HG03139 (cell line): Measurements from ENCODE around the gene ECD.

Source experiments
- ATAC-seq: cut with Tn5 transposase; IDR thresholded peaks from one replicate; pipeline ENCODE4 v1.9.1; 2021; ENCODE audit not compliant: unreplicated experiment

ECD gene

DNA sequence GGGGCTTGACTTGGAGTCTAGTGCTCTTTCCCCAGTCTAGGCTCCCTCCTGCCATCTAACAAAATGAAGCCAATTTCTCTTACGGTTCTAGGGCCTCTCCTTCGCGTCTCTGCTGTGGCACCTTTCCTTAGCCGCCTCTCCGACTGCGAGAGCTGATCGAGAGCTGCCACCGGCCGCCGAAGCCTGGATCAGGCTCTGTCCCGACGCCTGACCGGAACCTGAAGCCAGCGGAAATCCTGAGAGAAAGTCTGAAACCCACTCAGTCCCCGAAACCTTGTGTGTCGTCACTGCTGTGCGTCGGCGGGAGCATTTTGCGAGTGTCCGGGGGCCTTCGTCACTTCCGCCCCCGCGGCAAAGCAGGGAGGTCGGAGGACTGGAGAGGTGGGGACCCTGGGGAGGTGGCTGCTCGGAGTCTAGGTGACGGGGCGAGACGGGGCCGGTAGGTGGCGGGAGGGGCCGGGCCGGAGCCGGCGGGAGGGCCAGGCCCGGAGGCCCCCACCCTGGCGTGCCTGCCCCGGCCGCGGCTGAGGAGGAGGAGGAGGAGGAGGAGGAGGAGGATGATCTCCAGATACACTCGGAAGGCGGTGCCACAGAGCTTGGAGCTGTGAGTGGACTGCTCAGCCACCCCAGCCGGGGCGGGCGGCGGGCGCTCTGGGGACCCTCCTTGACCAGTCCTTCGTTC, at the start of gene ECD, which contains the start of gene FAM149B1:
TSS of gene ECD (minus strand) at position 226 of the 682 bp plus-strand sequence. CDS start 4,071 bp downstream, outside the sequence.
TSS of gene FAM149B1 (plus strand) at position 337 of the 682 bp plus-strand sequence. CDS start at position 558, 221 bp downstream.
- peak; percentile 88 for ATAC-seq

- ATAC-seq, result no peak
Measured at GRCh38 chr10:73215749-73216148, 47.9 kb upstream of the ECD start.

- ATAC-seq, result no peak
Measured at GRCh38 chr10:73211106-73211811, 43.5 kb upstream of the ECD start.

DNA sequence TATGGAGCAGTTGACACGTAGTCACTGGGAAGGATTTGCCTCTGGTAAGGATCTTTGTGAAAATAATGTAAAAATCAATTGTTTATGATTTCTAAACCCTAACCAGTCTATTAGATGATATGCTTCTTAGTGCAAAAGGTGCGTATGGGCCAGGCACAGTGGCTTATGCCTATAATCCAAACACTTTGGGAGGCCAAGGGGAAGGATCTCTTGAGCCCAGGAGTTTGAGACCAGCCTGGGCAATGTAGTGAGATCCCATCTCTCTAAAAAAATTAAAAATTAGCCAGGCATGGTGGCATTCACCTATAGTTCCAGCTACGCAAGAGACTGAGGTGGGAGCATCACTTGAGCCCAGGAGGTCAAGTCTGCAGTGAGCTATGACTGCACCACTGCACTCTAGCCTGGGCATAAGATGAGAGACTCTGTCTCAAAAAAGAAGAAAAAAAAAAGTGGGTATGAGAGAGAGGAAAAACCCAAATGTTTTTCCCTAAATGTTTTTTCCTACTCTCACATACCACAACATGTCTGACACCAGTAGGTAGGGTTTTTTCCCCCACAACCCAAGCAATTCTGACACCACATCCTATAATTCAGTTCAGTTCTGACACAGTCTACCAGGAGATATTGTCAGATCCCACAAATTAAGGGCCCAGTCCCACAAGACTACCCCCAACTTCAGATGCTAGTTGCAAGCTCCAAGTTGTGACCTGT, 42.7 kb upstream of the ECD start:
- ATAC-seq, result no peak

DNA sequence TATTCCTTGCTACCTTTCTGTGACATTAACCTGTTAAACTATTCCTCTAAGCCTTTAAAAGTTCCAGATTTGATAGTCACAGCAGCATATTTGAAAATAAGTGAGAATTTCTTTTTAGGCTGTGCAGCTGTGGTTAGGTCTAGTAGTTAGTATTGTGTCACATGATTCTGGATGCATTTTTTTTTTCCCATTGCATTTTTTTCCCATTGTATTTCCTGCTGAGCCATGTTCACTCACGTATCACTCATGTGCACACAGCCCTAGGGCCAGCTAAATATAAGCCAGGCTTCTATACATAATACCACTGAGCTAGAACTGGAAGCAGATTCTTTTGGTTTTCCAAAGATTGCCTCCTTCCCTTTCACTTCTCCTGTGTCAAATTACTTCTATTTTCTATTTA, 41.9 kb upstream of the ECD start:
- ATAC-seq, result no peak

- no peak for ATAC-seq
Measured at GRCh38 chr10:73207883-73208282, 40.1 kb upstream of the ECD start.

GRCh38 chr10:73206385-73206784, 38.6 kb upstream of the ECD start:
- no peak for ATAC-seq

DNA sequence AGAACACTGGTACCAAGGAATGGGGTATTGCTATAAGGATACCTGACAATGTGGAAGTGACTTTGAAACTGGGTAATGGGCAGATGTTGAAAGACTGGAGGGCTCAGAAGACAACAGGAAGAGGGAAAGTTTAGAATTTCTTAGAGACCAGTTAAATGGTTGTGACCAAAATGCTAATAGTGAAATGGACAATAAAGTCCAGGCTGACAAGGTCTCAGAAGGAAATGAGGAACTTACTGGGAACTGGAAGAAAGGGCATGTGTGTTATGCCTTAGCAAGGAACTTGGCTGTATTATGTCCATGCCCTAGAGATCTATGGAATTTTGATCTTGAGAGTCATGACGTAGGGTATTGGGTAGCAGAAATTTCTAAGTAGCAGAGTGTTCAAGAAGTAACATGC, 38.1 kb upstream of the ECD start:
- ATAC-seq, result no peak

GRCh38 chr10:73205081-73205480, 37.3 kb upstream of the ECD start:
- no peak for ATAC-seq

- no peak for ATAC-seq
Measured at GRCh38 chr10:73190188-73190587, 22.4 kb upstream of the ECD start.

DNA sequence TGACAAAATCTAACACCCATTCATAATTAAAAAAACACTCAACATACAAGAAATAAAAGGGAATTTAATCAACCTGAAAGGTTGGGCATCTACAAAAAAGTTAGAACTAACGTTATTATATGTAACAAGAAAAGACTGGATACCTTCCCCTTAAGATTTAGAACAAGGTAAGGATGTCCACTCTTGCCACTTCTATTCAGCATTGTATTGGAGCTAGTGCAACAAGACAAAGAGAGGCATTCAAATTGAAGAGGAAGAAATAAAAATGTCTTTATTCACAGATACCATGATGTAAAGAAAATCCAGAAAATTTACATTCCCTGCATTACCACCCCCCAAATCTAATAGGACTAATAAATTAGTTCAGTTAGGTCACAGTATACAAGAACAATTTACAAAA, 18.5 kb upstream of the ECD start:
- no peak for ATAC-seq

DNA sequence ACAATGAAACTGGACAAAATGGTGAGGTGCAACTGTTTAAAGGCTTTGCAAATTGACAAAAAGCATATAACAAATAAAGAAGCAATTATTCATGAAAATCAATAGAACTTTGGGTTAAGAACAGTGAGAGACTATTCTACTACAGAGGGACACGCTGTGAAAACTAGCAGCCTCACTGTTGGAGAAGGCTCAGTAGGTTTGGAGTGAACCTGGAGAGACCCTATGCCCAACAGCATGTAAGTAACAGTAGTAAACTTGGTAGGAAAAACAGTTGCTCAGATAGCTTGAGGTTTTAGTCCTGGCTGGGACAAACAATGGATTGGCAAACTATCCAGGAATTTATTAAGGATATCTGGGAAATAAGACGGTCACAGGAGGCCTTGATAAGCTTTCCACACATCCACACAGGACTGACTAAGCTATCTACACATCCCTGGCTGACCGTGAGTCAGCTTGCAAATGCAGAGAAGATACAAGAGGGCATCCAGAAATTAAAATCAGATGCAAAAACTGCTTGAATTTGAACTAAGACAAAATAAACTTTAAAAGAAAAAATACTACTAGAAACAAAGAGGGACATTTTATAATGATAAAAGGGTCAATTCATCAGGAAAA, 16.0 kb upstream of the ECD start:
- no peak for ATAC-seq

- ATAC-seq, result no peak
Measured at GRCh38 chr10:73182568-73182967, 14.8 kb upstream of the ECD start.

- ATAC-seq, result no peak
Measured at GRCh38 chr10:73174148-73174925, 6.5 kb upstream of the ECD start.

GRCh38 chr10:73172867-73173266, 5.1 kb upstream of the ECD start:
- ATAC-seq, result no peak

DNA sequence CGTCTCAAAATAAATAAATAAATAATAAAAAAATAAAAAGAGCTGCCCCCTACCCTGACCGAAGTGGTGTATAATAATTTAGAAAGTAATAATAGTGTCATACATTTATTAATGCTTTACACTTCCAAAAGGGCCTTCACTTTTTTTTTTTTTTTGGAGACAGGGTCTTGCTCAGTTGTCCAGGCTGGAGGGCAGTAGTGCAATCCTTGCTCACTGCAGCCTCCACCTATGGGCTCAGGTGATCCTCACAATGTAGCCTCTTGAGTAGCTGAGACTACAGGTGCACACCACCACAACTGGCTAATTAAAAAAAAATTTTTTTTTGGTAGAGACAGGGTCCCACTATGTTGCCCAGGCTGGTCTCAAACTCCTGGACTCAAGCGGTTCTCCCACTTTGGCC, 1.5 kb upstream of the ECD start:
- no peak for ATAC-seq

DNA sequence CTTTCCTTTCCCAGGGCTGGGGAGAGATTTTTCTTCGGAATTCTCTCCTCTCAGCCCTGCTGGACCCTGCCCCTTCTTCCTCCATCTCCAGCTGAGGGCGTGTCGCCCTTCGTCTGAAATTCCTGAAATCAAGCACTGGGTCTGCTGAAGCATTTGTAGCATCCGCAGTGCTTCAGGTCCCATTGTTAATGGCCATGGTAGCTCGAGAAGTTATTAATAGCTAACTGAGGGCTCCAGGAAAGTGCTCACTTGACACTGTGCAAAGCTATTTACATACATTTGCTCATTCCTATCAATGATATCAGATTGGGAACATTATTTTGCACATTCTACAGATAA, 626 bp upstream of the ECD start:
- peak; percentile 20 for ATAC-seq

- ATAC-seq, result no peak
Measured at GRCh38 chr10:73167458-73167782, 388 bp downstream of the ECD start.

DNA sequence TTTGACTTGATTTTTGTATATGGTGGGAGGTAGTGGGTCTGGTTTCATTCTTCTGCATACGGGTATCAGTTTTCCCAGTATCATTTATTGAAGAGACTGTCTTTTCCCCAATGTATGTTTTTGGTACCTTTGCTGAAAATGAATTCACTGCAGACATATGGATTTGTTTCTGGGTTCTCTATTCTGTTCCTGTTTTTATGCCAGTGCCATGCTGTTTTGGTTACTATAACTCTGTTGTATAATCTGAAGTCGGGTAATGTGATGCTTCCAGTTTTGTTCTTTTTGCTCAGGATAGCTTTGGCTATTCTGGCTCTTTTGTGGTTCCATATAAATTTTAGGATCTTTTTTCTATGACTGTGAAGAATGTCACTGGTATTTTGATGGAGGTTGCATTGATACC, 836 bp downstream of the ECD start:
- ATAC-seq, result no peak

DNA sequence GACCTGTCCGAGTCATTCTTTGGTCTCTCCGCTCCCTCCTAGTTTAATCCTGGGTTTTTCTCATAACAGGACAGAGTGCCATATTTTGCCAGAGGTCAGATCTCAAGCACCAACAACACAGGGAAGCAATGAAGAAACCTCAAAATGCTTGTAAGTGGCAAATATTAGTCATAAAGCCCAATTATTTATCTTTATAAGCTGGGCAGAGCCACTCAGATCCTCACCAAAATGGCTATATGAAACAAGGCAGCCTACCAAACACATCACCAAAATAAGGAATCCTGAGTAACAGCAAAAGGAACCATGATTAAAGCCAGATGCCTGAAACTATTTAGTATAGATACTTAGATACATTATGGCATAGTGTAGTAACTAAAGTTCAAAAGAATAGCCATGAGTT, 4.7 kb downstream of the ECD start:
- no peak for ATAC-seq

DNA sequence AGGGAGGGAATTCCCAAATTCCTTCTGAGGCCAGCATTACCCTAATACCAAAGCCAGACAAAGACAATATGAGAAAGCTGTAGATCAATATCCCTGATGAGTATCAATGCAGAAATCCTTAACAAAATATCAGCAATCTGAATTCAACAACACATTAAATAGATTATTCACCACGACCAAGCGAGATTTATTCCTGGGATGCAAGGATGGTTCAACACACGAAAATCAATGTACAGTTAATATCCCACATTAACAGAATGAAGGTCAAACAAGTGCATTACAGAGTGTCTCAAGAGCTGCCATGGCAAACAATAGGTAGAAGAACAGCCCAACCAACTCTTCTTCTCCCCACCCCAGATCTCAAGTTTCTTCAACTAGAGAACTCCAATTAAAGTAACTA, 6.1 kb downstream of the ECD start:
- ATAC-seq, result no peak
